ENCODE measurements around the gene PARS2.

The PARS2 gene

DNA sequence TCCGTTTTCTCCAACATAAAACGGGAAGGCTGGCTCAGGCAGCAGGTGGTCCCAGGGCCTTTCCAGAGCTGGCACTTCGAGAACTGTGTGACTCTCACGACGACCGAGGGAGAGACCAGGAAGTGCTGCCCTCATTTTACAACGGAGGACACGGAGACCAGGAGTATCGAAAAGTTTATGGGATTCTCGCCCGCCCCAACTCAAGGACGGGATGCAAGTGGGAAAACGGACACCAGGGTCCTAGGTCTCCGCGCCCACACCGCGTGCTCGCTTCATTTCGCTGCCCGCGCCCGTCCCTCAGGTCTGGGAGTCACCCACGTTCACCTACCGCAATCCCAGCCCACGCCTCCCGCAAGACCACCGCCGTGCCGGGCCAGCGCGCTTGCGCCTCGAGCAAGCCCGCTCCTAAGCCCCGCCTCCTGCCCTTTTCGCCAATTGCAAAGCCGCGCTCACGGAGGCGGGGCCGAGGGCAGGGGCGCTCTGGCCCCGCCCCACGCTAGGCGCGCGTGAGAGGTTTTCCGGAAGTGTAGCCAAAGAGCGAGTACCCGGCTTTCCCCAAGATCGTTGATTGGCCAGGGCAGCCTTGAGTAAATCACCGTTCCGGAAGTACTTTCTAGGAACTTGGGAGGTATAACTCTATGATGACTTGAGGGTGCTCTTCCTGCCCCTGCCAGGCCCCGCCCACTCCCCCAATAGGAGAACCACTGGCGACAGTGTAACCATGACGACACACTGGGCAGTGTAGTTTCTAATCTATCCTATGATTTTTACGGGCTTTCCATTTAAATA, at the start of gene PARS2:
Gene PARS2, minus strand, starts transcription at position 391 of the 789 bp plus-strand sequence. CDS start 5,362 bp downstream, outside the sequence.
- DNase-seq: peak; percentile 95 to 96

GRCh38 chr1:54814126-54814498, 49.8 kb upstream of the PARS2 start:
- DNase-seq: no peak

GRCh38 chr1:54813485-54814125, 49.3 kb upstream of the PARS2 start:
- DNase-seq: no peak

GRCh38 chr1:54812801-54813484, 48.6 kb upstream of the PARS2 start:
- no peak for DNase-seq

GRCh38 chr1:54811739-54812655, 47.7 kb upstream of the PARS2 start:
- DNase-seq: no peak

GRCh38 chr1:54811066-54811465, 46.7 kb upstream of the PARS2 start:
- DNase-seq: no peak

DNA sequence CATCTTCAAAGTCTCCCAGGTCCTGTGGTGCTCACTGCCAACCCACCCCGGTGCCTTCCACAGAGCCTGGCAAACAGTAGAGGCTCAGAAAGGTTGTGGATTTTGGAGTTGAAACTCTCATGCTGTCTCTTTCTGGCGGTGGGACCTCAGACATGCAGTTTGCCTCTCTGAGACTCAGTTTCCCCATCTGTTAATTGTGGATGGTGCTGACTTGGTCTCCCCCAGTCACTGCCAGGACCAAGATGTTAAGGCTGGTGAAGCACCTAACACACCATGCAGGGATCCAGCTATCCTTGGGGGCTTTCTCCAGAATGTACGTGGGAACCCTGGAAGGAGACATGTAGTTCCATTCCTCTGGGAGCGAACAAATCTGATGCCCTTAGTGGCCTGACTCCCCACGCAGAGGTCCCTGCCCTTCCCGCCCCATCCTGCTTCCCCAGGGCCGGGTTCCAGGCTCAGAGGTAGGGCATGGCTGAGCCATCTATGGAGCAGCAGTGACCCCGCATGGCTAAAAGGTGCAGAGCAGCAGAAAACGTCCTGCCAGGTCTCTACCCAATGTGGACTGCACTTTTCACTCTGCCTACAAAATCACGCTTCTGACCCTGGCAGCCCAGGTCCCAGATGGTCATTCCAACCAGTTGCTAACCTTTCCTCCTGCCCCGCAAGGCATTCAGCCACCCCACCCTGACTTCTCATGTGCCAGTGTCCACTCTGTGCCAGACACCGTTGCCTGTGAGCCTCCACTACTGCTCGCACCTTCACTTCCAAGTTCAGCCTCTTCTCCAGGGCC, 46.0 kb upstream of the PARS2 start:
- peak; percentile 49 to 67 for DNase-seq

- no peak for DNase-seq
Observed at GRCh38 chr1:54809496-54810074, 45.3 kb upstream of the PARS2 start.

DNA sequence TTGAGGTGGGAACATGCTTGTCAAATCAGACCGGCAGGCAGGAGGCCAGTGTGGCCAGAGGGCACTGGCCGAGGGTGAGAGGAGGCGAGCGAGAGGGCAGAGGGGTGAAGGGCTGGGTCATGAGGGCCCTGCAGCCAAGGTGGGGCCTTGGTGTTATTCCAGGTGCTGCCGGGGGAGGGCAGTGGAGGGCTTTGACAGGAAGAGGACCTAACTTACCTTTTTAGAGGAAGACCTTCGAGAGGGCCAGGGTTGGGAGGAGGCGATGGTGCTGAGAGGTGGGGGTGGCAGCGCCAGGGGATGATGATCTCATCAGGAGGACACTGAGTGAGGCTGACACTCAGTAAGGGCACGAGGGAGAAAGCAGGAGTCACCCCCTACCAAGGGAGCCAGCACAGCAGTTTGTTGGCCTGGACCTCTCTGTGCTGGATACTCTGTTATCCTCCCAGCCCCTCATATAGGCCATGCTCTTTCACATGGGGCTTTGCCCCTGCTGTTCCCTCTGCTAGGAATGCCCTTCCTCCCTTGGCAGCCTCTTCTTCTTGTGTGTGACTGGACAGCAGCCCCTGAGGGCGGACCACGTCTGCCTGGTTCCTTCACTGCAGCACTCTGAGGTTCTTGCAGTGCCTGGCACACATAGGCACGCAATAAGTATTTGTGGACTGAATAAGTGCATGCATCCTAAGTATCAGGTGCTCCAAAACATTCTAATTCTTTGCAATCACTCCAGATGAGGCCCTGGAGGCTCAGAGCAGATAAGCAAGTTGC, 44.3 kb upstream of the PARS2 start:
- no peak for DNase-seq

DNA sequence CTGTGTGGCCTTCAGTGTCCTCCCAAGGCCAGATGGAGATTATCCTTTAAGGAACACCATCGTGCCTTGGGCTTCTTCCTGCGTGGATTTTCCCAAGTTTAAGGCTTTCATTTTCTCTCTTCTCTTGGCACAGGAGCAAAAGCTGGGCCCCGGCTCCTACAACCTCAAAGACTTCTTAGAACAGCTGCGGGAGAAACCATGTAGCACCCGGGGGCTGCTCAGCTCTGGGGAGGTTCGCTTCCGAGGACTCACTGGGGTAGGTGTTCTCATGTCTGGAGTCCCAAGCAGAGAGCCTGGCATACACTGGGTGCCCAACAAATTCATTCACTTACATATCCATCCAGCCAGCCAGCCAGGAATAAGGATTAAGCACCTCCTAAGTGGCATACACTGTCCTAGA, 43.4 kb upstream of the PARS2 start:
- DNase-seq: no peak

- no peak for DNase-seq
Observed at GRCh38 chr1:54806931-54807611, 42.7 kb upstream of the PARS2 start.

GRCh38 chr1:54805981-54806381, 41.7 kb upstream of the PARS2 start:
- no peak for DNase-seq

DNA sequence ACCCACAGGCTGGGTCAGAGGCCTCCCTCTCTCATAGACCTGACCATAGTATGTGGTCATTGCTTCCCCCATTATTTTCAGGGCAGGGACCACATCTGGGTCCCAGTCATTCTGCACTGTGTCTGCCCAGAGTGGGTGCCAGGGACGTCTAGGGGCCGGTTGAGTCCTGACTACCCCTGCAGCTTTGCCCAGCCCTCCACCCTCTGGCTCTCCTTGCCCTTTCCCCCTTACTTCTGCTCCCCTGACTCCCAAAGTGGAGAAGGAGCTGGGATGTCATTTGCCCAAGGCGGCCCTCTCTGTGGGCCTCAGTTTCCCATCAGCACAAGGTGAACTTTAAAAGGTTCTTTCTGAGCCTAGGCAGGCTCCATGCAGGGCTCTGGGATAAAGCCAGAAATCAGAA, 41.1 kb upstream of the PARS2 start:
- DNase-seq: no peak

- DNase-seq: no peak
Observed at GRCh38 chr1:54804471-54805132, 40.3 kb upstream of the PARS2 start.

GRCh38 chr1:54803761-54804470, 39.6 kb upstream of the PARS2 start:
- DNase-seq: no peak

- peak; percentile 63 to 64 for DNase-seq
Observed at GRCh38 chr1:54800899-54801759, 36.8 kb upstream of the PARS2 start, which contains the start of gene TTC22. Gene TTC22 (minus strand): TSS chr1:54801323. CDS start chr1:54801163, 160 bp downstream.

DNA sequence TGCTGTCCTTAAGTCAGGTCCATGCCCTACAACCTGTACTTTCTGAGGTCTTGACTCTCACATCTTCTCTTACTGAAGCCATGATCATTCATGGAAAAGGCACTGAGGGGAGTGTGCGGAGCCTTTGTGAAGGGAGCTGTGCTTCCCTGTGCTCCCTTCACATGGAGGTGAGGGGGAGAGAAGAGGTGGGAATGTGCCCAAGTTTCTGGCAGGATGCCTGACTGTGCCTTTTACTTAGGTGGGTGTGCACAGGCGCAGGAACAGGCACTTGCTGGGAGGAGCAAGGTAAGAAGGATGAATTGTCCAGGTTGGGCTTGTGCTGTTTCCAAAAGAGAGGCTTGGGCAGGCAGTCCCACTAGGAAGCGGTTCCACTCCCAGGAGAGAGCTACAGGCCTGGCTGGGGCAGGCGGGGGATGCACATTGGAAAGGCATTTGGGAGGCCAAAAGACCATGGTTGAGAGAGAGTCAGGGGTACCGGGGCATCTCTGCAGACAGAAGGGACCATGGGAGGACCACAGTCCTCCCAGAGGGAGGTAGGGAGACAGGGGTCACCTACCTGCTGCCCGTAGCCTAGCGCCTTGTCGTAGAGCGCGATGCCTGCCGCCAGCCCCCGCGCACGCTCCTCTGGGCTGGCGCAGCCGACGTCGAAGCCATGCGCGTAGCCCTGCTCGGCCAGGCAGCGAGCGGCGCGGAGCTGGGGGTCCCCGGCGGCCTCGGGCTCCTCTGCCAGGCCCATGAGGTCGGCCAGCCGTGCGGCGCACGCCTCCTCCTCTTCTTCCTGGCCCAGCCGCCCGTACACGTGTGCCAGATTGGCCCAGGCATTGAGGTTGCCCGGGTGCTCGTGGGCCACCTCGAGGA, 35.9 kb upstream of the PARS2 start:
- DNase-seq: no peak

All from stimulated activated CD4-positive, alpha-beta T cell treated with anti-CD3 and anti-CD28 coated beads, Interleukin-4, amount 100 ng/mL, for 4 hours (primary cell).